GM19023 (cell line): ENCODE results near the gene GAS7.

Experiments used
- ATAC-seq: cut with Tn5 transposase; IDR thresholded peaks from one replicate; pipeline ENCODE4 v1.9.1; 2021; ENCODE audit warnings: mild to moderate bottlenecking, moderate library complexity; ENCODE audit not compliant: unreplicated experiment

The GAS7 gene

GRCh38 chr17:10198509-10199249 is at the start of gene GAS7:
GAS7 (minus strand) TSS chr17:10198606.
- ATAC-seq: no peak

- no peak for ATAC-seq
These were observed 49.4 kb upstream of the GAS7 start for GRCh38 chr17:10247810-10248209.

- ATAC-seq: no peak
These were observed 45.8 kb upstream of the GAS7 start for GRCh38 chr17:10243883-10244844.

- no peak for ATAC-seq
These were observed 43.4 kb upstream of the GAS7 start for GRCh38 chr17:10241781-10242180.

- no peak for ATAC-seq
These were observed 40.3 kb upstream of the GAS7 start for GRCh38 chr17:10238661-10239060.

GRCh38 chr17:10234033-10234432 is 35.6 kb upstream of the GAS7 start:
- no peak for ATAC-seq

GRCh38 chr17:10233161-10233560 is 34.8 kb upstream of the GAS7 start:
- ATAC-seq: no peak

GRCh38 chr17:10229181-10229580 is 30.8 kb upstream of the GAS7 start:
- ATAC-seq: no peak

GRCh38 chr17:10226930-10227695 is 28.7 kb upstream of the GAS7 start:
- ATAC-seq: no peak

- ATAC-seq: no peak
These were observed 26.3 kb upstream of the GAS7 start for GRCh38 chr17:10224582-10225195.

- ATAC-seq: no peak
These were observed 20.8 kb upstream of the GAS7 start for GRCh38 chr17:10219193-10219592.

GRCh38 chr17:10217916-10218315 is 19.5 kb upstream of the GAS7 start:
- ATAC-seq: no peak

- no peak for ATAC-seq
These were observed 18.0 kb upstream of the GAS7 start for GRCh38 chr17:10216213-10216938.

GRCh38 chr17:10215286-10215685 is 16.9 kb upstream of the GAS7 start:
- no peak for ATAC-seq

GRCh38 chr17:10211666-10212065 is 13.3 kb upstream of the GAS7 start:
- ATAC-seq: no peak

GRCh38 chr17:10210151-10210574 is 11.8 kb upstream of the GAS7 start:
- no peak for ATAC-seq

GRCh38 chr17:10208604-10209193 is 10.3 kb upstream of the GAS7 start:
- ATAC-seq: no peak

- no peak for ATAC-seq
These were observed 8.7 kb upstream of the GAS7 start for GRCh38 chr17:10207153-10207552.

GRCh38 chr17:10205549-10206185 is 7.3 kb upstream of the GAS7 start:
- ATAC-seq: no peak
